LNCaP clone FGC (cell line): ENCODE results near the gene ZNF221.
A peak's percentile ranks its signal among the peaks of the same experiment; 100 is the strongest.

Experiments
- DNase-seq: peaks from one replicate; pipeline ENCODE4 v3.0.0-alpha.2; 2011; ENCODE audit warnings: low read depth
- H3K4me3 ChIP-seq: 2 replicates; pipeline ENCODE4 v1.5.1; 2011; ENCODE audit warnings: mild to moderate bottlenecking, low read depth, low read length, control low read depth
- CTCF ChIP-seq: IDR thresholded peaks from 2 replicates; pipeline ENCODE4 v1.5.1; 2012; ENCODE audit warnings: mild to moderate bottlenecking; ENCODE audit not compliant: control insufficient read depth, insufficient read depth; ENCODE audit errors: extremely low read depth

ZNF221 gene

GRCh38 chr19:43910884-43911283 lies 40.1 kb upstream of the ZNF221 start:
- no peak overlapping the region for H3K4me3 ChIP-seq
- TF ChIP-seq CTCF, result no peak
- no peak for DNase-seq

DNA sequence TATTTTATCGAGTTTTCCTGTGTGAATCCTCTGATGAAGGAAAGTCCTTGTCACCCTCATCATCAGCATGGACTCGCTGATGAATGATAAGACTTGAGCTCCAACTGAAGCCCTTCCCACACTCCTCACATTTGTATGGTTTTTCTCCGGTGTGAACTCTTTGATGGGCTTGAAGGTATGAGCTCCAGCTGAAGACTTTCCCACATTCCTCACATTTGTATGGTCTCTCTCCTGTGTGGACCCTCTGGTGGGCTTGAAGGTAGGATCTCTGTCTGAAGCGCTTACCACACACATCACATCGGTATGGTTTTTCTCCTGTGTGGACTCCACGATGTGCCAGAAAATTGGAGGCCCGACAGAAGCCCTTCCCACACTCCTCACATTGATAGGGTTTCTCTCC lies 37.6 kb upstream of the ZNF221 start:
- H3K4me3 ChIP-seq, result no peak overlapping the region
- DNase-seq, result no peak
- no peak for TF ChIP-seq CTCF

DNA sequence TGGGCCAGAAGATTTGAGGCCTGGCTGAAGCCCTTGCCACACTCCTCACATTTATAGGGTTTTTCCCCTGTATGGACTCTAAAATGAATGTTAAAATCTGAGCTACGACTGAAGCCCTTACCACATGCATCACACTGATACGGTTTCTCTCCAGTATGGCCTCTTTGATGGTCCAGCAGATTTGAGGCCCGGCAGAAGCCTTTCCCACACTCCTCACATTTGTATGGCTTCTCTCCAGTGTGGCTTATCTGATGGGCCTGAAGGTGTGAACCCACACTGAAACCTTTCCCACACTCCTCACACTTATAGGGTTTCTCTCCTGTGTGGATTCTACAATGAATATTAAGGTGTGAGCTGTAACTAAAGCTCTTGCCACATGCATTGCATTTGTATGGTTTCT lies 37.0 kb upstream of the ZNF221 start:
- H3K4me3 ChIP-seq, result no peak overlapping the region
- DNase-seq, result no peak
- TF ChIP-seq CTCF, result no peak

GRCh38 chr19:43923875-43924274 lies 27.2 kb upstream of the ZNF221 start:
- TF ChIP-seq CTCF, result no peak
- no peak for DNase-seq
- no peak overlapping the region for H3K4me3 ChIP-seq

- H3K4me3 ChIP-seq, result no peak overlapping the region
- no peak for DNase-seq
- TF ChIP-seq CTCF, result no peak
Observed at GRCh38 chr19:43928820-43929219, 22.2 kb upstream of the ZNF221 start.

- H3K4me3 ChIP-seq, result peak overlapping the region; percentile 63
- DNase-seq, result no peak
- TF ChIP-seq CTCF, result no peak
Observed at GRCh38 chr19:43934055-43934984, 16.7 kb upstream of the ZNF221 start.
